Vagina (tissue), 2 donors: Measurements from ENCODE around the gene HDAC6.

Experiments
- POLR2A ChIP-seq, 2 donors: fragments of 450-650 bp; IDR thresholded peaks; one replicate each; pipeline ENCODE4 v1.6.1; 2017; ENCODE audit warnings: antibody characterized with exemption in 2 of 2, mild to moderate bottlenecking in 2 of 2, moderate library complexity in 2 of 2
- POLR2AphosphoS5 ChIP-seq, 2 donors: sonication (generic); formaldehyde crosslinking; IDR thresholded peaks; one replicate each; pipeline ENCODE4 v1.9.0; 2017; ENCODE audit warnings: antibody characterized with exemption in 2 of 2, mild to moderate bottlenecking in 2 of 2, low read depth in 1 of 2; ENCODE audit not compliant: insufficient read depth in 1 of 2
- TF ChIP-seq, protein P1 (sequence below), 3 experiments: fragments of 450-650 bp in 2 of 3; fragments of 200-600 bp in 1 of 3; sonication (generic) in 1 of 3; IDR thresholded peaks; one replicate each; pipeline ENCODE4 v1.5.1; 2017 to 2019; ENCODE audit warnings: antibody characterized with exemption in 3 of 3, mild to moderate bottlenecking in 2 of 3, moderate library complexity in 2 of 3

- TF ChIP-seq, protein P1, sequence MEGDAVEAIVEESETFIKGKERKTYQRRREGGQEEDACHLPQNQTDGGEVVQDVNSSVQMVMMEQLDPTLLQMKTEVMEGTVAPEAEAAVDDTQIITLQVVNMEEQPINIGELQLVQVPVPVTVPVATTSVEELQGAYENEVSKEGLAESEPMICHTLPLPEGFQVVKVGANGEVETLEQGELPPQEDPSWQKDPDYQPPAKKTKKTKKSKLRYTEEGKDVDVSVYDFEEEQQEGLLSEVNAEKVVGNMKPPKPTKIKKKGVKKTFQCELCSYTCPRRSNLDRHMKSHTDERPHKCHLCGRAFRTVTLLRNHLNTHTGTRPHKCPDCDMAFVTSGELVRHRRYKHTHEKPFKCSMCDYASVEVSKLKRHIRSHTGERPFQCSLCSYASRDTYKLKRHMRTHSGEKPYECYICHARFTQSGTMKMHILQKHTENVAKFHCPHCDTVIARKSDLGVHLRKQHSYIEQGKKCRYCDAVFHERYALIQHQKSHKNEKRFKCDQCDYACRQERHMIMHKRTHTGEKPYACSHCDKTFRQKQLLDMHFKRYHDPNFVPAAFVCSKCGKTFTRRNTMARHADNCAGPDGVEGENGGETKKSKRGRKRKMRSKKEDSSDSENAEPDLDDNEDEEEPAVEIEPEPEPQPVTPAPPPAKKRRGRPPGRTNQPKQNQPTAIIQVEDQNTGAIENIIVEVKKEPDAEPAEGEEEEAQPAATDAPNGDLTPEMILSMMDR (IDR thresholded peaks at IDR 0.05) = no peak
- TF ChIP-seq POLR2A (IDR thresholded peaks at IDR 0.05) = no peak
- TF ChIP-seq POLR2AphosphoS5 (IDR thresholded peaks at IDR 0.05; ENCODE audit: insufficient read depth in 1 of 2, low read depth in 1 of 2) = no peak
Measured at GRCh38 chrX:48815266-48815665, 13.4 kb downstream of the HDAC6 start.
